ENCODE results near the gene C4B. TPM values are rescaled to one million over a fixed set of nuclear protein-coding genes. Genes with fewer than 3 reads are reported as not detected.
"Not testable (repeated sequence)": the region's sequence is repeated elsewhere in the genome, so short reads cannot be mapped to it uniquely, and the experiment has no call there.

C4B gene
- polyA plus RNA-seq, 12 donors: 7.2 to 23.8 (median 12.3) TPM; not detected in 1

DNA sequence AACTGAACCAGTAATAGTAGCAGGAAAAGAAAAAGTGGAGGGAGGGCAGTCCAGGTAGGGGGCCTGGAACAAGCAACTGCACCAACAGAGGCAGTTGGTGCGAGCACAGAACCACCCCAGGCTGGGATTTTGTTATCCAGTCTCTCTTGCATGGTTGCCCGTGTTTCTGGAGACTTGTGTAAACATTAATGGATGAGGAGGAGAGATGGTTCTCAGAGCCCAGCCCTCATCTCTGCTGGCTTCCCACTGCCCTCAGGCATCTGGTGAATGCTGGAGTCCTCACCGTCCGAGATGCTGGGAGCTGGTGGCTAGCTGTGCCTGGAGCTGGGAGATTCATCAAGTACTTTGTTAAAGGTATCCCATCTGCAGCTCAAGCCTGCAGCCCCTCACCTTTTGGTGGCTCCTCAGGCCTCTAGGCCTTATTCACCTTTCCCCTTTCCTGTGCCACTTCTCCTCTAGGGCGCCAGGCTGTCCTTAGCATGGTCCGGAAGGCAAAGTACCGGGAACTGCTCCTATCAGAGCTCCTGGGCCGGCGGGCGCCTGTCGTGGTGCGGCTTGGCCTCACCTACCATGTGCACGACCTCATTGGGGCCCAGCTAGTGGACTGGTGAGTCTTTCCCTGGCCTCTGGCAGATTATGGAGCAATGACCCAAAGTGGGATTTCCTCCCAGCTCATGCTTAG, 34.3 kb upstream of the C4B start:
- DNase-seq: not testable (repeated sequence)

DNA sequence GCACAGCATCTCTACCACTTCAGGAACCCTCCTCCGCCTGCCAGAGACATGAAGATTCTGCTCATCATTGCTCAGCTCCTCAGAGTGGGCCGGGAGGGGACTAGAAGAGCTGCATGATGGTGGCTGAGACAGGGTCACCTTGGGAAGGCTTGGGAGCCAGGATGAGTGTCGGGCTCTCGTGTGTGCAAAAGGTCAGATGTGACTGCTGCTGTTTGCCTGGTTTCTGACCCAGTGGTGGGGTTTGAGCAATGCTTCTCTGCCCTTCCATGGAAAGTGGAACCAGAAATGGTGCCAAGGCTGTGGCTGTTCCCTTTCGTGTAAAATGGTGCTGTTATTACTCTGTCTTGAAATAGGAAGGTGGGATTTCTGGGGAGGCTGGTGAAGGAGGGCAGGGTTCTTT, 33.6 kb upstream of the C4B start:
- not testable (repeated sequence) for DNase-seq

DNA sequence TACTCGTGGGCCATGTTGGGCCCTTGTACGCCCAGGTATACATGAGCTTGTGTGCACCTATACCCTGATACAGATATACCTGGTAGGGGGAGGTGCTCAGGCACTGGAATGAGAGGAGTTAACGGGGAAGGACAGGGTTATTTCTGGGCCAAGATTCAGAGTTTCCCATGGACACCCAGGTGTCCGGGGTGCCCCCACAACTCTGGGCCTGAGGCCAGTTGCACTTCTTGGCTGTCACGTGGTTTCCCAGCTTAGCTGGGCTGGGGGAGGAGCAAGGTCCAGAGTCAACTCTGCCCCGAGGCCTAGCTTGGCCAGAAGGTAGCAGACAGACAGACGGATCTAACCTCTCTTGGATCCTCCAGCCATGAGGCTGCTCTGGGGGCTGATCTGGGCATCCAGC, 32.9 kb upstream of the C4B start, which contains the start of gene C4A:
Gene C4A, plus strand, starts transcription at position 314 of the 400 bp plus-strand sequence. Its CDS starts 51 bp downstream, at position 365.
- DNase-seq: not testable (repeated sequence)

DNA sequence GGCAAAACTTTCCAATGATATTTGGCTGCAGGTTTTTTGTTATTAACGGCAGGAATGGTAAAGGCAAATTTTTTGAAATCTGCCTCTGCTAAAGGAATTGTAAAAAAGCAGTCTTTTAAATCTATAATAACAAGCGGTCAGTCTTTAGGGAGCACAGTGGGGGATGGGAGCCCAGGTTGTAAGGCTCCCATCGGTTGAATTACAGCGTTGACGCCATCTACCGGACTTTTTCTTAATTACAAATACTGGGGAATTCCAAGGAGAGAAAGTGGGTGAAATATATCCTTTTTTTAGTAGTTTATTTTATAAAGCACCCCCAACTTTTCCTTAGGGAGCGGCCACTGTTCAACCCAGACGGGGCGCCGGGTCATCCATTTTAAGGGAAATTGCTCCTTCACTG, 25.2 kb upstream of the C4B start:
- DNase-seq: not testable (repeated sequence)

DNA sequence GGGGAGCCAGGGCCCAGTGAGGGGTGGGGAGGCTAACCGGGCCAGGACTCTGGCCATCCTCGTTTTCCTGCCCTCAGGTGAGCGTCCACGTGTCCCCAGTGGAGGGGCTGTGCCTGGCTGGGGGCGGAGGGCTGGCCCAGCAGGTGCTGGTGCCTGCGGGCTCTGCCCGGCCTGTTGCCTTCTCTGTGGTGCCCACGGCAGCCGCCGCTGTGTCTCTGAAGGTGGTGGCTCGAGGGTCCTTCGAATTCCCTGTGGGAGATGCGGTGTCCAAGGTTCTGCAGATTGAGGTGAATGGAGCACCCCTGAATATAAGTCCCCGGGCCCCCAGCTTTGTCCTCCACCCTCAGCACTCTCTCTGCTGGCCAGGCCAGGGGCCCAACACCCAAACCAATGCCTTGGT, 20.2 kb upstream of the C4B start:
- not testable (repeated sequence) for DNase-seq

DNA sequence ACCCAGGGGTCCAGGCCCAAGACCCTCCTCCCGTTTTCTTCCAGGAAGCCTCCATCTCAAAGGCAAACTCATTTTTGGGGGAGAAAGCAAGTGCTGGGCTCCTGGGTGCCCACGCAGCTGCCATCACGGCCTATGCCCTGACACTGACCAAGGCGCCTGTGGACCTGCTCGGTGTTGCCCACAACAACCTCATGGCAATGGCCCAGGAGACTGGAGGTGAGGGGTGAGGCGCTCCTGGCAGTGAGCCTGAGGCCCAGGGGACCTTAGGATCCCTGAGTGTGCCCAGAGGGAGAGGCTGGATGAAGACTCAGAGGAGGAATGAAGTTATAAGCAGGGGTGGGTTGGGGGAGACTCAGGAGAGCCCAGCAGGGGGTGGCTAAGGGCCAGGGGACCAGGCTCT, 18.2 kb upstream of the C4B start:
- not testable (repeated sequence) for DNase-seq

DNA sequence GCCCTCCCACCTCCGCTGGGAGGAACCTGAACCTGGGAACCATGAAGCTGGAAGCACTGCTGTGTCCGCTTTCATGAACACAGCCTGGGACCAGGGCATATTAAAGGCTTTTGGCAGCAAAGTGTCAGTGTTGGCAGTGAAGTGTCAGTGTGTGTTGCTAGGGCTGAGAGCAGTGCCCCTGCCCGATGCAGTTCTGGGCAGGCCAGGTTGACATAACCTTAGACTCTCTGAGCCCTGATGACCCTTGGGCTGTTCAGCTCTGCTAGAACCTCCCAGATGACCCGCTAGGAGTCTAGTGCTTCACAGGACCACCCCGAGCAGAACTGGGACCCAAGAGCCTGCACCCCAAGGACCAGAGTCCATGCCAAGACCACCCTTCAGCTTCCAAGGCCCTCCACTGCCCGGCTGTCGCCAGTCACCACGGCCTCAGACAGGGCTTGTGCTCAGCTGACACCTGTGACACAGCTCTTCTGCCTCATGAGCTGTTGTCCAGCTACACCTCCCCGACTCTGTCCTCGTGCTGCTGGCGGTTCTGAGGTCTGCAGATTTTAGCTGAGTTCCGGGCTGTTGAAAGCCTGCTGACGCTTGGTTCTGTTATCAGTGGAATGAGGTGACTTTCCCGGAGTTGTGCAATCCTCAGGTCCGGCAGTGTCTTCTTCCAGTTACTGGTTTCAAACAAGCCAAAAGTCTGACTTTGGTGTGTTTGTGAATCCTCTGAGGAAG, 11.9 kb upstream of the C4B start:
- DNase-seq: not testable (repeated sequence)

DNA sequence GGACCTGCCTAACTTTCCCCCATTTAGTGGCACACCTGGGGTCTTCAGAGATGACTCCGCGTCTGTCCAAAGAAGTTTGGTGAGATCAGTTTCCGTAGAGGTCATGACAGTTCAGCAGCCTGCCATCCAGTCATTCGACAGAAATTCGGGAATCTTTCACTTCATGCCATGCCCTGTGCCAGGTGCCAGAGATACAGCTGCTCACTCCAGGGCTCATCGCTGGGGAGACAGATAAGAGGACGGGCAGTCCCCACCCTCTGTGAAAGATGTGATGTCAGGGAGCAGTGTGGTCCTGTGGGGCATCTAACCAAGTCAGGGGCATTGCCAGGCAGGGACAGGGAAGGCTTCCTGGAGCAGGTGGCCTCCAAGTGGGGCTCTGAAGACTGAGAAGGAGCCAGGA, 11.3 kb upstream of the C4B start:
- DNase-seq: not testable (repeated sequence)

DNA sequence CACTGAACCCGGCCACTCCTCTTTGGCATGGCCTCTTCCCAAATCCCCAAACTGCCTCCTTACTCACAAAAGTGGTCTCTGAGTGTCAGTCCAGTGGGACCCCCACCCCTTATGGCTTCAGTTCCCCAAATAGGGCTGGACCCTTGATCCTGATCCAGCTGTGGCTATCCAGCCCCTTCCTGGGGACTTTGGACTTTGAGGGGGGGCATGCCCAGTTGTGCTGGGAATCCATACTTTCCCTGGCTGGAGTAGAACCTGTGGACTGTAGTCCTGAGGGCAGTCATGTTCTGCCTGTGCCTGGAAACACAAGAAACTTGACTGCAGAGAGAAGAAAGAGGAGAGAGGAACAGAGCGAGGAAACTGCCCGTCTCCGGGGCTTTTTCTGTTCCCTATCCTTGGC, 10.2 kb upstream of the C4B start:
- DNase-seq: not testable (repeated sequence)

DNA sequence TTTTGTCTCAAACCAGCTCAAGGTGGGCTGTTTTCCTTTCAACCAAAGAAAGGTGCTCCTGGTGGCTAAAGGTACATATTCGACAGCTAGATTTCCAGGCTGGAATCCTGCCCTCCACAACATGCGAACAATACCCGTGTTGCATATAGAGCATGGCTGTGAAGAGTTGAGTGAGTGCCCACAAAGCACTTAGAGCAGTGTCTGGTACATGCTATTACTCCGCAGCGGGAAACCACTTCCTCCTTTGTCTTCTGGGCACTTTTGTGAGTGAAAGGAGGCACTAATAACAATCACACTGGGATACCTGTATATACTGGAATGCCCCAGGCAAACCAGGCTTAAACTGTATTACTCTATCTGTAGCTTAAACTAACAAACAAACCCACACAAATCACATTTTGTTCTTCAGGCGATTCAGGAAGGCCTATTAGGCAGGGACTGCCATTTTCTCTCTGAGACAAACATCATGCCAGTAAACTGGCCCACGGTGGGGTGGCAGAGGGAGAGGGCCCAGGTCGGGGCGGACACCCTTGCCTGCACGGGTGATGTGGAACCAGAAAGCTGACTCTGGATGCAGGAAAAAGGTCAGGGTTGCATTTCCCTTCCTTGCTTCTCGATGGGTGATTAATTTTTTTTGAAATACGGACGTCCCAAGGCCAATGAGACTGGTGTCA, 9.6 kb upstream of the C4B start:
- DNase-seq: not testable (repeated sequence)

DNA sequence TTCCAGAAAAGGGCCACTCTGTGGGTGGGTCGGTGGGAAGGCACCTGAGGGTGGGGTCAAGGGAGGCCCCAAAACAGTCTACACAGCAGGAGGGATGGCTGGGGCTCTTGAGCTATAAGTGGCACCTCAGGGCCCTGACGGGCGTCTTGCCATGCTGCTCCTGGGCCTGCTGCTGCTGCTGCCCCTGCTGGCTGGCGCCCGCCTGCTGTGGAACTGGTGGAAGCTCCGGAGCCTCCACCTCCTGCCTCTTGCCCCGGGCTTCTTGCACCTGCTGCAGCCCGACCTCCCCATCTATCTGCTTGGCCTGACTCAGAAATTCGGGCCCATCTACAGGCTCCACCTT, 9.1 kb upstream of the C4B start:
- not testable (repeated sequence) for DNase-seq

DNA sequence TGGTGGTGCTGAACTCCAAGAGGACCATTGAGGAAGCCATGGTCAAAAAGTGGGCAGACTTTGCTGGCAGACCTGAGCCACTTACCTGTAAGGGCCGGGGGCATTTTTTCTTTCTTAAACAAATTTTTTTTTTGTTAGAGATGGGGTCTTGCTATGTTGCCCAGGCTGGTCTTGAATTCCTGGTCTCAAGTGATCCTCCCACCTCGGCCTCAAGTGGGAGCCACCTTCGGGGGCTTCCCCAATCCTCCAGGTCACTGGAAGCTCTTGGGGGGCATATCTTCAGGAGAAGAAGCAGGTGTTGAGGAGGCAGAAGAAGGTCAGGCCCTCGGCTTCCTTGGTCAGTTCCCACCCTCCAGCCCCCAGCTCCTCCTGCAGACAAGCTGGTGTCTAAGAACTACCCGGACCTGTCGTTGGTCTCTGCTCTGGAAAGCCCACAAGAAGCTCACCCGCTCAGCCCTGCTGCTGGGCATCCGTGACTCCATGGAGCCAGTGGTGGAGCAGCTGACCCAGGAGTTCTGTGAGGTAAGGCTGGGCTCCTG, 8.5 kb upstream of the C4B start:
- not testable (repeated sequence) for DNase-seq

DNA sequence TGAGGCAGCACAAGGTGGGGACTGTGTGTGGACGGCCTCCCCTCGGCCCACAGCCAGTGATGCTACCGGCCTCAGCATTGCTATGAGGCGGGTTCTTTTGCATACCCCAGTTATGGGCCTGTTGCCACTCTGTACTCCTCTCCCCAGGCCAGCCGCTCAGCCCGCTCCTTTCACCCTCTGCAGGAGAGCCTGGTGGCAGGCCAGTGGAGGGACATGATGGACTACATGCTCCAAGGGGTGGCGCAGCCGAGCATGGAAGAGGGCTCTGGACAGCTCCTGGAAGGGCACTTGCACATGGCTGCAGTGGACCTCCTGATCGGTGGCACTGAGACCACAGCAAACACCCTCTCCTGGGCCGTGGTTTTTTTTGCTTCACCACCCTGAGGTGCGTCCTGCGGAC, 7.5 kb upstream of the C4B start:
- not testable (repeated sequence) for DNase-seq

DNA sequence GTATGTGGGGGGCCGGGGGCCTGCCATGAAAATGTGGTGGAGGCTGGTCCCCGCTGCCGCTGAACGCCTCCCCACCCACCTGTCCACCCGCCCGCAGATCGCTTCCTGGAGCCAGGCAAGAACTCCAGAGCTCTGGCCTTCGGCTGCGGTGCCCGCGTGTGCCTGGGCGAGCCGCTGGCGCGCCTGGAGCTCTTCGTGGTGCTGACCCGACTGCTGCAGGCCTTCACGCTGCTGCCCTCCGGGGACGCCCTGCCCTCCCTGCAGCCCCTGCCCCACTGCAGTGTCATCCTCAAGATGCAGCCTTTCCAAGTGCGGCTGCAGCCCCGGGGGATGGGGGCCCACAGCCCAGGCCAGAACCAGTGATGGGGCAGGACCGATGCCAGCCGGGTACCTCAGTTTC, 6.6 kb upstream of the C4B start:
- DNase-seq: not testable (repeated sequence)

DNA sequence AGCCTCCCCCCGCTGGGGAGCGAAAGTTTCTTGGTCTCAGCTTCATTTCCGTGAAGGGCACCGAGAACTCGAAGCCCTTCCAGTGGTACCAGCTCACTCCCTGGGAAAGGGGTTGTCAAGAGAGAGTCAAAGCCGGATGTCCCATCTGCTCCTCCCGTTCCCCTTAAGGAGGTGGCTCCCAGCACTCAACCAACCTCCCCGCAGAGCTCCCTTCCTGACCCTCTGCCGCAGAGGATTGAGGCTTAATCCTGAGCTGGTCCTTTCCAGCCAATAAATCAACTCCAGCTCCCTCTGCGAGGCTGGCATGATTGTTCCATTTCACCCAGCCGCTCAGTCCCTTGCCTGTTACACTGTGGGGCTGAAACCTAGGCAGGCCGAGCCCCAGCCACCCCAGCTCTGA, 6.0 kb upstream of the C4B start:
- DNase-seq: not testable (repeated sequence)

DNA sequence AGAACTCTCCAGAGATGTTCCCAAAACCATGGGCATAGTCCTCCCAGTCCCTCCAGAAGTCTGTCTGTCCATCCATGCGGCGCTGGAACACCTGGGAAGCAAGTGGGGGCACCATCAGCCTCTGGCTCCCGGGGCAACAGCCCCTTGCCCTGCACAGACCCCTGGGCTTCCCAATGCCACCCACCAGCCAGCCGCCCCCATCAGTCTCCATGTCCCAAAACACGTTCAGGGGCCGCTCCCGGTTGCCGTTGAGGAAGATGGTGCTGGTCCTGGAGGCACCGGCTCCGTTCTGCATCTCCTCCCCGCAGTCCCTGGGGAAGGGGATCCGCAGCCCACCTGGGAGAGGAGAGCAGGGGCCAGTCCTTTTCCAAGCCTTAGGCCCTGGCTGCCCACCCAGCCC, 5.1 kb upstream of the C4B start:
- not testable (repeated sequence) for DNase-seq

DNA sequence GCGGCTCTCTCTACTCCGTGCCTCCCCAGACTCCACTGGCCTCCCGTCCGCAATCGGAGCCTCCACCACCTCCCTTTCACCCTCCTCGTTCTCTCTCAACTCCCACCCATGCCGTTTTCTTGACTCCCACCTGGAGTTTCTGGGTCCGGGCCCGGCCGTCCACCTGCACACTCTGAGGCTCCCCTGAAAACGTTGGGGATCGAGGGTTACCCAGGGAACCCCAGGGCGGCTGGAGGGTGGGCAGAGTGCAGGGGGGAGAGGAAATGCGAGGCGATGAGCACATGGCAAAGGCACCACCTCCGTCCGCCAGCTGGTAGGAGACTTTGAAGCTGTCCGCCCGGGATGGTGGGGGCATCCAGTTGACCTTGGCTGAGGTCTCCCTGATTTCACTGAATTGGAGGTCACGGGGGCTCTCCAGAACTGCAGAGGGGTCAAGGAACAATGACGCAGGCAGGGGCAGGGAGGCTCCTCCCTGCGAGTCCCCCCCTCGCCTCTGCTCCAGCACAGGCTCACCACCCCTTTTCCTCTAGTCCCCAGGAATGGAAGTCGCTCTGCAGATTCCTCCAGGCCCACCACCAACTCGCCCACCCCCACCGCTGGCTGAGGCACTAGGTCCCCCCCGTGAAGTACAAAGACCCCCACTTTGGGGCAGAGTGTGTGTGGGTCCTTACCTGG, 3.6 kb upstream of the C4B start:
- DNase-seq: not testable (repeated sequence)

DNA sequence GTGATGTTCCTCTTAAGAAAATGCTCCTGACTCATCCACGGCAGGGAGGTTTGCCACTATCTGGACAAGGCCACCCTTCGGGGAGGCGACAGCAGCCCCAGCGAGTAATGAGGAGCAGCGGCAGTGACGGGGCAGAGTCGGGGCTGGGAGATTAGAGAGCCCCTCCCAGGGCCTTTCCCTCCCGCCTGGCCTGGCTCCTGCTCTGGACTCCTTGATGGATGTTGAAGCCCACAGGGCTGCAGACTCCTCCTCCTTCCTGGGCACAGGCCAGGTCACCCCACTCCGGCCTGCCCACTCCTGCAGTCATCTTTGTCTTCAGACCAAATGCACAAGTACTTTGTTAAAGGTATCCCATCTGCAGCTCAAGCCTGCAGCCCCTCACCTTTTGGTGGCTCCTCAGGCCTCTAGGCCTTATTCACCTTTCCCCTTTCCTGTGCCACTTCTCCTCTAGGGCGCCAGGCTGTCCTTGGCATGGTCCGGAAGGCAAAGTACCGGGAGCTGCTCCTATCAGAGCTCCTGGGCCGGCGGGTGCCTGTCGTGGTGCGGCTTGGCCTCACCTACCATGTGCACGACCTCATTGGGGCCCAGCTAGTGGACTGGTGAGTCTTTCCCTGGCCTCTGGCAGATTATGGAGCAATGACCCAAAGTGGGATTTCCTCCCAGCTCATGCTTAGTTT, 1.5 kb upstream of the C4B start:
- DNase-seq: not testable (repeated sequence)

DNA sequence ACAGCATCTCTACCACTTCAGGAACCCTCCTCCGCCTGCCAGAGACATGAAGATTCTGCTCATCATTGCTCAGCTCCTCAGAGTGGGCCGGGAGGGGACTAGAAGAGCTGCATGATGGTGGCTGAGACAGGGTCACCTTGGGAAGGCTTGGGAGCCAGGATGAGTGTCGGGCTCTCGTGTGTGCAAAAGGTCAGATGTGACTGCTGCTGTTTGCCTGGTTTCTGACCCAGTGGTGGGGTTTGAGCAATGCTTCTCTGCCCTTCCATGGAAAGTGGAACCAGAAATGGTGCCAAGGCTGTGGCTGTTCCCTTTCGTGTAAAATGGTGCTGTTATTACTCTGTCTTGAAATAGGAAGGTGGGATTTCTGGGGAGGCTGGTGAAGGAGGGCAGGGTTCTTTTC, 857 bp upstream of the C4B start:
- DNase-seq: not testable (repeated sequence)

DNA sequence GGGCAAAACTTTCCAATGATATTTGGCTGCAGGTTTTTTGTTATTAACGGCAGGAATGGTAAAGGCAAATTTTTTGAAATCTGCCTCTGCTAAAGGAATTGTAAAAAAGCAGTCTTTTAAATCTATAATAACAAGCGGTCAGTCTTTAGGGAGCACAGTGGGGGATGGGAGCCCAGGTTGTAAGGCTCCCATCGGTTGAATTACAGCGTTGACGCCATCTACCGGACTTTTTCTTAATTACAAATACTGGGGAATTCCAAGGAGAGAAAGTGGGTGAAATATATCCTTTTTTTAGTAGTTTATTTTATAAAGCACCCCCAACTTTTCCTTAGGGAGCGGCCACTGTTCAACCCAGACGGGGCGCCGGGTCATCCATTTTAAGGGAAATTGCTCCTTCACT, 7.5 kb downstream of the C4B start:
- not testable (repeated sequence) for DNase-seq

DNA sequence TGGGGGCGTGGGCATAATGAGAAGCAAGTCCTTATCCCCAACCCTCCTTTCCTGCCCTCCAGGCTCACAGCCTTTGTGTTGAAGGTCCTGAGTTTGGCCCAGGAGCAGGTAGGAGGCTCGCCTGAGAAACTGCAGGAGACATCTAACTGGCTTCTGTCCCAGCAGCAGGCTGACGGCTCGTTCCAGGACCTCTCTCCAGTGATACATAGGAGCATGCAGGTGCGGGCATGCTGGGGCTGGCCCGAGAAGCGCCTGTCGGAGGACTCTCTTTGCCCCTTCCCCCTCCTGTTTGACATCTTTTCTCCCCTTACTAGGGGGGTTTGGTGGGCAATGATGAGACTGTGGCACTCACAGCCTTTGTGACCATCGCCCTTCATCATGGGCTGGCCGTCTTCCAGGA, 14.0 kb downstream of the C4B start:
- not testable (repeated sequence) for DNase-seq
